H9 (cell line): ENCODE data around the gene SLC6A8. TPM values are rescaled to one million over a fixed set of nuclear protein-coding genes. Genes with fewer than 3 reads are reported as not detected.

Experiments
- DNase-seq: peaks from one replicate; pipeline ENCODE4 v3.0.0-alpha.2; 2017
- H2AFZ ChIP-seq: one replicate; pipeline ENCODE4 v1.6.1; 2013; ENCODE audit warnings: mild to moderate bottlenecking, low read length, control low read depth, moderate library complexity
- H2AK5ac ChIP-seq: 2 replicates; pipeline ENCODE4 v1.6.1; 2013; ENCODE audit warnings: low read length, control low read depth, mixed read lengths; ENCODE audit not compliant: insufficient read length
- H2BK120ac ChIP-seq: one replicate; pipeline ENCODE4 v1.6.1; 2013; ENCODE audit warnings: low read depth, mild to moderate bottlenecking, low read length, control low read depth, inconsistent platforms; ENCODE audit not compliant: poor library complexity, severe bottlenecking
- H2BK12ac ChIP-seq: 2 replicates; pipeline ENCODE4 v1.6.1; 2013; ENCODE audit warnings: low read length, control low read depth, mixed read lengths, low read depth; ENCODE audit not compliant: insufficient read length
- H2BK15ac ChIP-seq: 2 replicates; pipeline ENCODE4 v1.6.1; 2013; ENCODE audit warnings: low read depth, low read length, control low read depth
- H2BK20ac ChIP-seq: one replicate; pipeline ENCODE4 v1.6.1; 2013; ENCODE audit warnings: low read depth, mild to moderate bottlenecking, low read length, control low read depth, inconsistent platforms; ENCODE audit not compliant: poor library complexity, severe bottlenecking
- H2BK5ac ChIP-seq: 2 replicates; pipeline ENCODE4 v1.6.1; 2013; ENCODE audit warnings: low read length, control low read depth, mixed read lengths; ENCODE audit not compliant: insufficient read length
- H3K14ac ChIP-seq: 2 replicates; pipeline ENCODE4 v1.6.1; 2013; ENCODE audit warnings: low read length, control low read depth; ENCODE audit not compliant: insufficient read depth
- H3K18ac ChIP-seq: 2 replicates; pipeline ENCODE4 v1.6.1; 2013; ENCODE audit warnings: low read depth, mild to moderate bottlenecking, mixed read lengths, low read length, control low read depth; ENCODE audit not compliant: insufficient read length
- H3K23ac ChIP-seq: 2 replicates; pipeline ENCODE4 v1.6.1; 2013; ENCODE audit warnings: low read length, control low read depth, mixed read lengths, low read depth; ENCODE audit not compliant: insufficient read length
- H3K23me2 ChIP-seq: 2 replicates; pipeline ENCODE4 v1.6.1; 2013; ENCODE audit warnings: low read depth, mild to moderate bottlenecking, mixed read lengths, low read length, control low read depth; ENCODE audit not compliant: insufficient read length, poor library complexity, severe bottlenecking
- H3K27ac ChIP-seq: 2 replicates; pipeline ENCODE4 v1.5.1; 2013; ENCODE audit warnings: low read length, control low read depth, mixed read lengths, low read depth; ENCODE audit not compliant: insufficient read length
- H3K27me3 ChIP-seq: 2 replicates; pipeline ENCODE4 v1.6.1; 2013; ENCODE audit warnings: low read length, control low read depth, inconsistent platforms; ENCODE audit not compliant: insufficient read depth
- H3K4ac ChIP-seq: 2 replicates; pipeline ENCODE4 v1.6.1; 2013; ENCODE audit warnings: low read depth, mild to moderate bottlenecking, control low read depth, inconsistent platforms, low read length, moderate library complexity
- H3K4me1 ChIP-seq: 2 replicates; pipeline ENCODE4 v1.6.1; 2013; ENCODE audit warnings: low read length, control low read depth, inconsistent platforms; ENCODE audit not compliant: insufficient read depth
- H3K4me2 ChIP-seq: 2 replicates; pipeline ENCODE4 v1.6.1; 2013; ENCODE audit warnings: low read length, control low read depth, mixed read lengths; ENCODE audit not compliant: insufficient read length, insufficient read depth
- H3K56ac ChIP-seq: 2 replicates; pipeline ENCODE4 v1.6.1; 2013; ENCODE audit warnings: low read depth, mild to moderate bottlenecking, mixed read lengths, low read length, control low read depth; ENCODE audit not compliant: insufficient read length
- H3K79me1 ChIP-seq: 2 replicates; pipeline ENCODE4 v1.6.1; 2013; ENCODE audit warnings: low read depth, mild to moderate bottlenecking, moderate library complexity, low read length, control low read depth, inconsistent platforms; ENCODE audit not compliant: insufficient read depth, poor library complexity, severe bottlenecking
- H3K79me2 ChIP-seq: 2 replicates; pipeline ENCODE4 v1.6.1; 2013; ENCODE audit warnings: low read length, control low read depth, inconsistent platforms; ENCODE audit not compliant: insufficient read depth
- H3K9ac ChIP-seq: 2 replicates; pipeline ENCODE4 v1.6.1; 2013; ENCODE audit warnings: low read length, control low read depth, mixed read lengths; ENCODE audit not compliant: insufficient read length; ENCODE audit errors: extremely low read depth
- H3K9me3 ChIP-seq: one replicate; pipeline ENCODE4 v1.6.1; 2013; ENCODE audit warnings: low read depth, low read length, inconsistent platforms; ENCODE audit not compliant: control insufficient read depth
- H3T11ph ChIP-seq: one replicate; pipeline ENCODE4 v1.6.1; 2013; ENCODE audit warnings: mild to moderate bottlenecking, low read length, control low read depth, inconsistent platforms
- H4K20me1 ChIP-seq: one replicate; pipeline ENCODE4 v1.6.1; 2013; ENCODE audit not compliant: control insufficient read depth, insufficient read length, insufficient read depth
- H4K5ac ChIP-seq: 2 replicates; pipeline ENCODE4 v1.6.1; 2013; ENCODE audit warnings: low read depth, mild to moderate bottlenecking, mixed read lengths, low read length, control low read depth; ENCODE audit not compliant: insufficient read length
- H4K8ac ChIP-seq: replicated peaks from 2 replicates; pipeline ENCODE4 v1.6.1; 2013; ENCODE audit warnings: low read length, control low read depth, mixed read lengths, low read depth; ENCODE audit not compliant: insufficient read length
- H4K91ac ChIP-seq: 2 replicates; pipeline ENCODE4 v1.6.1; 2013; ENCODE audit warnings: low read depth, mild to moderate bottlenecking, moderate library complexity, mixed read lengths, low read length, control low read depth; ENCODE audit not compliant: insufficient read length
- H3K27ac Mint-ChIP-seq, 3 experiments: 2 replicates in 2 of 3; 3 replicates in 1 of 3; pipeline ENCODE4 v1.8.0; 2020 to 2021; ENCODE audit warnings: mixed read lengths in 3 of 3, mild to moderate bottlenecking in 1 of 3, moderate library complexity in 1 of 3
- H3K27me3 Mint-ChIP-seq: 2 replicates; pipeline ENCODE4 v1.8.0; 2021; ENCODE audit warnings: low read depth, mild to moderate bottlenecking, moderate library complexity, mixed read lengths
- H3K36me3 Mint-ChIP-seq, 3 experiments: 2 replicates in 2 of 3; 3 replicates in 1 of 3; pipeline ENCODE4 v1.8.0; 2020 to 2021; ENCODE audit warnings: low read depth in 3 of 3, mixed read lengths in 3 of 3; ENCODE audit not compliant: insufficient read depth in 1 of 3
- H3K4me1 Mint-ChIP-seq, 2 experiments: 2 replicates each; pipeline ENCODE4 v1.8.0; 2020; ENCODE audit warnings: mixed read lengths in 2 of 2
- H3K4me3 Mint-ChIP-seq, 2 experiments: 2 replicates in 1 of 2; 3 replicates in 1 of 2; pipeline ENCODE4 v1.8.0; 2020 to 2021; ENCODE audit warnings: mild to moderate bottlenecking in 2 of 2, mixed read lengths in 2 of 2, moderate library complexity in 1 of 2
- H3K9me3 Mint-ChIP-seq, 2 experiments: 2 replicates in 1 of 2; 3 replicates in 1 of 2; pipeline ENCODE4 v1.8.0; 2020; ENCODE audit warnings: mild to moderate bottlenecking in 2 of 2, mixed read lengths in 2 of 2, moderate library complexity in 1 of 2
- WGBS: extraction: QIAGEN DNeasy Blood & Tissue Kit; methylation state at CpG from one replicate; pipeline ENCODE4 v1.1.7; 2013; ENCODE audit warnings: missing lambda C conversion rate, low lambda C conversion rate, mixed read lengths; ENCODE audit not compliant: insufficient read length; ENCODE audit errors: extremely low coverage; 5-methylcytosine and 5-hydroxymethylcytosine counted together
- total RNA-seq: library from RNA; stranded (reverse); gene quantifications from 2 replicates; pipeline ENCODE4 v1.2.1, GENCODE V29; 2021
- TF ChIP-seq, protein P1 (sequence below): fragments of 200-600 bp; sonication (generic); conservative IDR thresholded peaks from 3 replicates; pipeline ENCODE4 v1.8.0; 2021; ENCODE audit warnings: antibody characterized with exemption, mild to moderate bottlenecking

SLC6A8 gene
- total RNA-seq, 1 experiment from 2014 or later, result 229 TPM

DNA sequence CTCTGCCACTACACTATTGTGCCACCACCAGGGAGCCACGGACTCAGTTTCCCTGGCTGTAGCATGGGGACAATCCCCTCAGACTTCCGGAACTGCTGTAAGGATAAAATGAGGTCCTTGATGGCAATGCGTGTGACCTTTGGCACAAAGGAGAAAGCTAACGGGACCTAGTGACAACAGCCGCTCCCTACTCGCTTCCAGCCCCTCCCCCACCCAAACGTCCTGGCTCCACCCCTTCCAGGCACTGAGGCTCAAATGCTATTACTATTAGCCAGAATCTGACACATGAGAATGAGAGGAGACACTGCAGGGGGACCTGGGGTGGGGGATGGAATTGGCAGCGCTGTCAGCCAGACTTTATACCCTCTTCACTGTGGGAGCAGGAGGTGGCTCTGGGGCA is 46.1 kb upstream of the SLC6A8 start:
- Histone ChIP-seq H4K5ac (no peak overlapping the region), H3K14ac (no peak overlapping the region), H3K27me3 (peaks cover 41% of the 10 kb centered on the region), H3K79me1 (no peaks in the 10 kb centered on the region), H4K8ac (no peak overlapping the region), H3T11ph (no peak overlapping the region), H3K79me2 (no peaks in the 10 kb centered on the region), H3K9ac (no peak overlapping the region), H2BK5ac (no peak overlapping the region), H3K23ac (no peak overlapping the region), H2BK20ac (no peak overlapping the region), H3K4me1 (no peaks in the 10 kb centered on the region; the same call in 1 of the 2 replicates), H2AK5ac (no peak overlapping the region), H2AFZ (no peak overlapping the region), H2BK15ac (no peak overlapping the region), H3K23me2 (peaks cover 11% of the 10 kb centered on the region), H2BK12ac (no peak overlapping the region), H3K9me3 (peaks cover 36% of the 10 kb centered on the region), H2BK120ac (no peak overlapping the region), H3K4ac (no peak overlapping the region), H4K20me1 (peaks cover 2% of the 10 kb centered on the region), H3K18ac (no peak overlapping the region), H3K56ac (no peak overlapping the region), H3K4me2 (peak overlapping the region; percentile 42), H3K27ac (no peak overlapping the region), H4K91ac (no peak overlapping the region)
- Mint-ChIP-seq H3K27ac (no peak overlapping the region; a peak in 1 of 7 replicates), H3K27me3 (peaks cover 70% of the 10 kb centered on the region), H3K9me3 (peaks cover 44 to 76% of the 10 kb centered on the region in 2 experiments), H3K4me1 (peaks cover 8 to 12% of the 10 kb centered on the region in 2 experiments), H3K4me3 (peak overlapping the region; percentile 1 to 66; a peak in 4 of 5 replicates), H3K36me3 (peaks cover 0 to 7% (median 2%) of the 10 kb centered on the region in 3 experiments; a peak in 3 of 7 replicates)
- no CpG with 5 or more reads among the region's 8 CpGs for WGBS
- peak; percentile 30 for DNase-seq
- TF ChIP-seq, protein P1, sequence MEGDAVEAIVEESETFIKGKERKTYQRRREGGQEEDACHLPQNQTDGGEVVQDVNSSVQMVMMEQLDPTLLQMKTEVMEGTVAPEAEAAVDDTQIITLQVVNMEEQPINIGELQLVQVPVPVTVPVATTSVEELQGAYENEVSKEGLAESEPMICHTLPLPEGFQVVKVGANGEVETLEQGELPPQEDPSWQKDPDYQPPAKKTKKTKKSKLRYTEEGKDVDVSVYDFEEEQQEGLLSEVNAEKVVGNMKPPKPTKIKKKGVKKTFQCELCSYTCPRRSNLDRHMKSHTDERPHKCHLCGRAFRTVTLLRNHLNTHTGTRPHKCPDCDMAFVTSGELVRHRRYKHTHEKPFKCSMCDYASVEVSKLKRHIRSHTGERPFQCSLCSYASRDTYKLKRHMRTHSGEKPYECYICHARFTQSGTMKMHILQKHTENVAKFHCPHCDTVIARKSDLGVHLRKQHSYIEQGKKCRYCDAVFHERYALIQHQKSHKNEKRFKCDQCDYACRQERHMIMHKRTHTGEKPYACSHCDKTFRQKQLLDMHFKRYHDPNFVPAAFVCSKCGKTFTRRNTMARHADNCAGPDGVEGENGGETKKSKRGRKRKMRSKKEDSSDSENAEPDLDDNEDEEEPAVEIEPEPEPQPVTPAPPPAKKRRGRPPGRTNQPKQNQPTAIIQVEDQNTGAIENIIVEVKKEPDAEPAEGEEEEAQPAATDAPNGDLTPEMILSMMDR, result no peak
